ENCODE results near the gene WDFY4.

The WDFY4 gene

DNA sequence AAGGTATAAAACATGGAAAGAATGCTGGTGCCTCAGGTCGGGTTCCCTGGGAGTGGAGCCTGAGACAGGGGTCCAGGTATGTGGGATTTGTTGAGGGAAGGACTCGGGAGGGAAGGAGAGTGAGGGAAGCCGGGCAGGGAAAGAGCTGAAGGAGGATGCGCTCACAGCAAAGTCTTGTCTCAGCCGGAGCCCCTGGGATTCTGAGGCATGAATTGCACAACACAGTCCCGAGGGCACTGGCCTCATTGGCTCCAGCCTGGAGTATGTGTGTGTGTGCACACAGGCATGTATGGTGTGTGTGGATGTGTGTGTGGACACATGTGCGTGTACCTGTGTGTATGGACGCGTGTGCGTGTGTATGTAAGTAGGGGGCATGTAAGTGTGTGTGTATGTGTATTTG is 87.4 kb downstream of the WDFY4 start:
- no peak for DNase-seq (ENCODE audit: low spot score)

DNA sequence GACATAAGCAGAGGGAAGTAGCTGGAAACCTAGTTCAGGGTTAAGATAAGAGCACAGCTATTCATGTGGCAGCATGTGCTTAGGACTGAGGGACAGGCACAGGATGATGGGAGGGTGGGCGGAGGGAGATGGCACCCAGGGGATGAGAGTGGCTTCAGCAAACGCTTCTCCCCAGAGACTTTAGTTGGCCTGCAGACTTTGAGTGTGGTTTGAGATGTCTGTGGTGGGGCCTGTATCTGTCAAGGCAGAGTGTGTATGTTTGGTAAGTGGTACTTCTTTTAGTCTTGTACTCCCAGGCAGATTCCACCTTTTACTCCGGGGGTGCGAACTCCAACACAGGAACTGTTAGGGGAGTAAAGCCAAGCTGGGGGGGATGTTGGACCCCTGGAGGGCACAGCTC is 88.9 kb downstream of the WDFY4 start:
- no peak for DNase-seq (ENCODE audit: low spot score)

DNA sequence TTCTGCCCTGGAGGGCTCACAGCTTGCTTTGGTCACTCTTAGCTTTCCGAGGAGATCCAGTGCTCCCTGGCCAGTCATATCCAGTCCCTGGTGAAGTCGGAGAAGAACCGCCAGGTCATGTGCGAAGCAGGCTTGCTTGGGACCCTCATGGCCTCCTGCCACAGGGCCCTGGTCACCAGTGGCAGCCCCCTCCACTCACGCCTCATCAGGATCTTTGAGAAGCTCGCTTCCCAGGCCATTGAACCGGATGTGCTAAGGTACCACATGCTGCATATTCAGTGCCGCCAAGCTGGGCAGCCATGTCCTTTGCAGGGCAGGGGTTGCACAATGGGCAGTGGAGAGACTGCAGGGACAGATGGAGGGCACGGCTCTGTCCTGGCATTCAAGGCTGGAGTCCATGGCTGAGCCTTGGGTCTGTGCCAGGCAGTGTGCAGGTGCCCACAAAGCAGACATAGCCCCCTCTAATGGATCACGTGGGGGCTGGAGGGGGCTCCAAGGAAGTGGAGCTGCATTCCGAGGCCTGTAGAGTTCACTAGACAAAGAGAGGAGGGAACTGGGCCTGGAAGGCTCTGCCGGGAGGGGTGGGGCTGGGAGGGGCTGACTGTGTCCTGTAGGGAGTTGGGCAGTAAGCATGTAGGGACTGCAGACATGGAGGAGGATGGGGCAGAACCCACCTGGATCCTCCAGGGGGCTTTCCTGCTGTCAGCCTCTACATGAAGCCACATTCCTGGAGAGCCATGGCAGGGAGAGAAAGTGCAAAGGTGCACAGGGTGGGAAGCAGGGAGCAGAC is 89.9 kb downstream of the WDFY4 start:
- DNase-seq (ENCODE audit: low spot score), result no peak

- no peak for DNase-seq (ENCODE audit: low spot score)
Observed at GRCh38 chr10:48775206-48775517, 90.5 kb downstream of the WDFY4 start.

DNA sequence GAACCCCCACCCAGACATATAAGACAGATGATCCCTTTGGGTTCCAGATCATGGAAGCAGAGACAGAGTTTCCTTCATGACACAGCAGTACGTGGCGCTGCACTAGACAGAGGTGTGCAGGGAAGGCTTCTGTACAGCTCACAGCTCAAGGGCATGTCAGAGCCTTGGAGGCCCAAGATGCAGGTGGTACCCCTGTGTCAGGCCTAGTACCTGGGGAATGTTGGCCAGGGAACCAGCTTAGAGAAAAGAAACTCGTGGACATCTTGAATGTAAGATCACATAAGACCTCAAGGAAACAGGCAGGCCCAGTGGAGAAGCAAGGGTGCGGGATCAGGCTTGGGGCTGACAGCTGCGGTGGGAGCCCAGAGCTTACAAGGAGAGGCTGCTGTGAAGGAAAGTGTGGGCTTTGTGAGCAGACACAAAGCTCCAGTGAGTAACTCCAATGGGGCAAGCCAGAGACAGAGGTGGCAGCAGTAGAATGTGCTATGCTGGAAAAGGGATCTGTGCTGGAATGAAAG is 91.4 kb downstream of the WDFY4 start:
- DNase-seq (ENCODE audit: low spot score), result no peak

GRCh38 chr10:48776528-48776927 is 91.9 kb downstream of the WDFY4 start:
- DNase-seq (ENCODE audit: low spot score), result no peak

DNA sequence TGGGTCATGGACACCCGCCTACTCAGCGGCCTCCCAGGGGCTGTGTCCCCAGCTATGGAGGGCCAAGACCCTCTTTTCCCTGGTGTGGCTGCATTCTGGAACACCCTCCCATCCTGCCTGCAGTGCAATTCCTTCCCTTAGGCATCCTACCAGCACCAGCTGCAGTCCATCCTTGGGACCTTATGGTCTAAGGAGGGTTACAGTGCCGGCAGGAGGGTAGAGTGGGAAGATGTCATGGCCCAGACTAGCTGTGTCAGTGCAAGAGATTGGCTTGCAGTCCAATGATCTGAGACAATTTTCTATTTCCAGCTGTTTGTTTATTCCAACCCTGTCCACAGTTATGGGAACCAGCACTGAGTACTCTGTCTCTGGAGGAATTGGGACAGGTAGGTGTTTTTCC is 92.4 kb downstream of the WDFY4 start:
- no peak for DNase-seq (ENCODE audit: low spot score)

DNA sequence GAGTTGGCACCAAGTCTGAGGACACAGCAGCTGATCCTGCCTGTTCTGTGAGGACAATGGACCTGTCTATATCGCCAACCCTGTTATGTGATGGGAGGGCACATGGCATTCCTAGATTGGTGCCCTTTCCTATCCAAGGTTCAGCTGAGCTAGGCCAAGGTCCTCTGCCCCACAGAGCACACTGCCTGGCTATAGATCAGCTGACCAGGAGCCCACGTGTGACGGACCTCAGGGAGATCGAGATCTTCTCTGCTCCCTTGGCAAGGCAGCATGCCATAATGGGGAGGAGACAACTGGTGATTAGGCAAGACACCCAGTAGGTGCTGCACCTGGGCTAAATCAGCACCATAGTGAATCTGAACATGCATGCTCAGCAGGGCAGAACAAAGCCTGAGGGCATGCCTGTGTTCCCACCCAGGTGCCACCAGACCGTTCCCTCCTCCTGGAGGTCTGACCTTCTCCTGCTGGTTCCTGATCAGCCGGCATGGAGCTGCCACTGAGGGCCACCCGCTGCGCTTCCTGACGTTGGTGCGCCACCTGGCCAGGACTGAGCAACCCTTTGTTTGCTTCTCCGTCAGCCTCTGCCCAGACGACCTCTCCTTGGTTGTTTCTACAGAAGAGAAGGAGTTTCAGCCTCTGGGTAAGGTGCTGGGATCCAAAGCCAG is 93.7 kb downstream of the WDFY4 start:
- DNase-seq (ENCODE audit: low spot score), result no peak

DNA sequence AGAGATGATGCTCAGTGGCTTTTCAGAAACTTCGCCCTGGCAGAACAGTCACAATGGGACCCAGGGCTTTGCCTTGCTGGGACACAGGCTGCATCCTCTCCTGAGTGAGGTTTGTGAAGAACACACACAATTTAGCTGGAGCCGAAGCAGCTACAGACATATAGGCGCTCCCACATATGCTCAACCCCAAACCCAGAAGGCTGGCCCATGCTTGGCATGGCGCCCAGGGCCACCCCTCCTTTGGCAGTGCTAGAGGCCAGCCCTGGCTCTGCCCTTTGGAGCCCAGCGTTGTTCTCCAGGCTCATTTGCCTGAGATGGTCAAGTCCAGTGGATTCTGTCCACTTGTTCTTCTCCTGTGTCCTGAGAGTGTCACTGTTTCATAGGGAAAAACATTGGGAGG is 94.4 kb downstream of the WDFY4 start:
- DNase-seq (ENCODE audit: low spot score), result no peak

- no peak for DNase-seq (ENCODE audit: low spot score)
Observed at GRCh38 chr10:48779546-48780152, 95.0 kb downstream of the WDFY4 start.

DNA sequence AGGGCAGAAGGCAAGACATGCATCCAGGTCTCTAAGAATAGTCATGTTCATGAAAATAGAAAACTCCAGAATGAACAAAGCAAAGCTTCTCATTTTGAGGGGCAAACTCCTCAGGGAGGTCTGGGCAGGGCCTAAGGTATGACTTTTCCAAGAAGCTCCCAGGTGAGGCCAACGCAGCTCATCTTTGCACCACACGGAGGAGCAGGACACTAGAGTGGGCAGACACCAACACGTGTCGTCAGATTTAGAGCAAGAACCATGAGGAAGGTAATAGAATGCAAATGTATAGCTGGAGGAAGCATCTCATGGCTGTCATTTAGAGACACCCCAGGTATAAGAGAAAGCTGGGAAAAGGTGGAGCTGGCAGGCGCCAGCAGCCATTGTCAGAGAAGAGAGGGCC is 95.7 kb downstream of the WDFY4 start:
- no peak for DNase-seq (ENCODE audit: low spot score)

DNA sequence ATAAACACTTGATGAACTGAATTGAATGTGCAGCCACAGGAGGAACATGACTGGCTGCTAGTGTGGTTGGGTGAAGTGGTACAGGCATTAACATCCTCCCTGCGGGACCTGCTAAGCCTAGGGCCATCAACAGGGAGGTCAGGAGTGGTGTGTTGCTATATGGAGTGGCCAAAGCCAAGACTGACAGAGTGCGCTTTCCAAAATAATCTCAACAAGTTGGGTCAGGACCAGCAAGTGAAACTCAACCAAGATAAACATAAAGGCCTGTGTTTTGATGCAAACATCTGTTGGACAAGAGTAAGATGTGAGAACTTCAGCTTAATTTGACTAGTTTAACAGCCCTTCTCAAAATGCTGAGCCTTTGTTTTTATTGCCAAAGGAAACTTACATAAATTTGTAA is 97.7 kb downstream of the WDFY4 start:
- DNase-seq (ENCODE audit: low spot score), result no peak

GRCh38 chr10:48784031-48784430 is 99.4 kb downstream of the WDFY4 start:
- DNase-seq (ENCODE audit: low spot score), result no peak

DNA sequence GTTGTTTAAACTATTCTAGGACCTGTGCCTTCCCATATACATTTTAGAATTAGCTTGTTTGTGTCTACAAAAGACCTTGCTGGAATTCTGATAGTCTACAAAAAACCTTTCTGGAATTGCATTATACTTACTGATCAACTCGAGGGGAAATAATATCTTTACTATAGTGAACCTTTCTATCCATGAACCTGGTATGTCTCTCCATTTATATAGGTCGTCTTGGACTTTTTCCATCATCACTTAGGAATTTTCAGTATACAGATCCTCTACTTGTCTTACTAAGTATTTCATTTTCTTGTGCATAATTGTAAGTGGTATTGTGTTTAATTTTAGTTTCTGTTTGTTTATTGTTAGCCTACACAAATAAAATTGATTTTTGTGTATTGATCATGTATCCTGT is 101.1 kb downstream of the WDFY4 start:
- DNase-seq (ENCODE audit: low spot score), result no peak

- no peak for DNase-seq (ENCODE audit: low spot score)
Observed at GRCh38 chr10:48786606-48787282, 102.1 kb downstream of the WDFY4 start.

GRCh38 chr10:48788554-48788953 is 103.9 kb downstream of the WDFY4 start:
- DNase-seq (ENCODE audit: low spot score), result no peak

DNA sequence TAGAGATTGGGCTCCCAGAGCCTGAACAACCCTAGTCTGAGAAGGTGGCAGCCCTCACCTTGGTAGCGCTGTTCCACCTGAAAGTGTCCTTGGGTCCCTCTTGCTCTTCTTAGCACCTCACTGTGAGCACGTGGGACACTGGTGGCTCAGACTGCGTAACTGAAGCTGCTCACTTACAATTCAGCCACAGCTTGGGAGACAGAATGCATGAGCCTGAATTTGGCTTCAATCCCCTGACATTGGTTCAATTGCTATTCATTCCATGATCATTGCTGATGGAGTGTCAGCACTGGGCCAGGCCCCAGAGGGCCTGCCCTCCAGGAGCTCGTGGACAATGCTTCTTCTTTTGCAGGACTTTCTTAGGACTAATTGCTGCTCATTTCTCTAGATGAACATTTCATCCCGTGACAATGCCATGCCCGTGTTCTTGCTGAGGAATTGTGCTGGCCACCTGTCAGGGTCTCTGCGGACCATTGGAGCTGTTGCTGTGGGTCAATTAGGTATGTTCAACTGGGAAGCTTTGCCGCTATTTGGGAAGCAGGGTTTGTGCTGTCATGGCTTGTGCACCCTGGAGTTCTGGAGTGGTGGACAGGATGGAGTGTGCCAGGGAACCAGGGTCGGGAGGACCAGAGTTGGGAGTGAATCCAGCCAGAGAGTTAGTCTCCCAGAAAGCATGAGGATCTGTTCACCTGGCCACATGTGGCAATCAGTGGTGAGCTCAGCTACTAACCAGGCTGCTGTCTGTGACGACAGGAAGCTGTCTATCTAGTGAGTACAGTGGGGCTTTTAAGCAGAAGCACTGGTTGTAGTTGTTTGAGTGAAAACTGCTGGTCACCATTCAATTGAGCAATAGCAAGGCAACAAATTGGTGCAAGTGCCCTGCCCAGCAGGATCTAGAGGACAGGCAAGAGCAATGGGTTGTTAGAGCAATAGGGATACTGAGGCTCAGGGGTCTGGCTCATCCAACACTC is 105.1 kb downstream of the WDFY4 start:
- DNase-seq (ENCODE audit: low spot score), result no peak

DNA sequence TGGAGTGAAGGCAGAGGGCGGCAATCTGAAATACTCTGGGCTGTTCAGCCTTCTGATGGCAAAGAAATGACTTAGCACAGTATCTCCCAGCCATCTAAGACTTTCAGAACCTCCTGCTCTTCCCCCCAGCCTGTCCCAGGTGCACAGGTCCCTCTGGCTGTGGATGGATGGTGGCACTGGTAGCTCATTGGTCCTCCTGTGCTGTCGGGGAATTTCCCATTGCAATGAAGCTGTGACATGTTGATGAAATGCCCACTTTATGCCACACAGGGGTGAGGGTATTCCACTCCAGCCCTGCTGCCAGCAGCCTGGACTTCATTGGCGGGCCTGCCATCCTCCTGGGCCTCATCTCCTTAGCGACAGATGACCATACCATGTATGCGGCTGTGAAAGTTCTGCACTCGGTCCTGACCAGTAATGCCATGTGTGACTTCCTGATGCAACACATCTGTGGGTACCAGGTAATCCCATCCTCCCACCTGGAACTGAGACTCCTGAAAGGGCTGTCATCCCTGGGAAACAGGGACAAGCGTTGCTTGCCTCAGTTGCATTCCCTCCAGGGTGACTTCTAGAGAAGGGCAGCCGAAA is 105.9 kb downstream of the WDFY4 start:
- DNase-seq (ENCODE audit: low spot score), result no peak

DNA sequence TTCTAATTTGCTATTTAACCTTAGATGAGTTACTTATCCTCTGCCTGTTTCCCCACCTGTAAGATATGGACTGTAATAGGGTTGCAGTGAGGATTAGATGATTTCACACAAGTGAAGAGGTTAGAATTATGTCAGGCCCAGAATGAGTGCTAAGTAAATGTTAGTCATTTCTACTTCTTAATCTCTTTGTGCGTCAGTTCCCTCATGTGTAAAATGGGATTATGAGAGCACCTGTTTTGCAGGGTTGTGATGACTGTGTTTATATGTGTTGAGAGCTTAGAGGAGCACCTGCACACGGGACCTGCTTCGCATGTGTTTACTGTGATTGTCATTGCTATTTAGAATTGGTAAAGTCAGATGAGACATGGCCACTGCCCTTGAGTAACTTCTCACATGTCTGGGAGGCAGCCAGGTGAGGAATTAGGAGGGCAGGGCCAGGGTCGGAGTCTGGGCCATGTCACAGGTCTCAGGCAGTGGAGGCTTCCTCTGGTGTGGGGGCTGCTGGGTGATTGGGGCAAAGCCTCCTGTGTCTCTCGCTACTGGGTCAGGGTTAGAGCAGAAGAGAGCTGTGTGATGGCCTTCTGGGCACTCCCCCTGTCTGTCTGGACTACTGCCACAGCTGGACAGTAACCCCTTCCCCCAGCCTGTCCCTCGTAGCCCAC is 106.7 kb downstream of the WDFY4 start:
- no peak for DNase-seq (ENCODE audit: low spot score)

GRCh38 chr10:48792121-48792520 is 107.4 kb downstream of the WDFY4 start:
- peak; percentile 45 for DNase-seq (ENCODE audit: low spot score)

DNA sequence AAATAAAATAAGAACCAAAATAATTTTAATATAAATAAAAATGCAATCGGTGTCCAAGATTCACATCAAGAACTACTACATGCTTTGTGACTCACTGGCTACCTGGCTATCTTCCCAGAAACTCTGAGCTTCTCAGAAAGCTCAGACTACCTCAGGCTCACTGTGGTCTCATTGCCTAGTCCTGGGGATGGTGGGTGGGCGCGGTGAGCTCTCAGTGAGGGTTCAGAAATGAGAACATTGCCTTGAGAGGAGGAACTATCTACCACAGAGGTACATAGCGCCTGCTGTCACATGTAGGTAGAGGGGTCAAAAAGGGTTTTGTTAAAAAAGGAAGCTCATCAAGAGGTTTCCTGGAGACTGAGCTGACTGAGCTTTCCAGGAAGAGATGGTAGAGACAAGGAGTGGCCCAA is 108.0 kb downstream of the WDFY4 start:
- peak; percentile 82 for DNase-seq (ENCODE audit: low spot score)
